HG03025 (cell line): ENCODE results near the gene SERINC5.
"Not testable (repeated sequence)": the region's sequence is repeated elsewhere in the genome, so short reads cannot be mapped to it uniquely, and the experiment has no call there.

Source experiments
- ATAC-seq: cut with Tn5 transposase; IDR thresholded peaks from one replicate; pipeline ENCODE4 v1.9.1; 2021; ENCODE audit warnings: mild to moderate bottlenecking, moderate library complexity; ENCODE audit not compliant: unreplicated experiment, low FRiP score

SERINC5 gene

GRCh38 chr5:80181618-80182211, 74.1 kb downstream of the SERINC5 start:
- no peak for ATAC-seq

GRCh38 chr5:80177236-80177635, 78.6 kb downstream of the SERINC5 start:
- no peak for ATAC-seq

- no peak for ATAC-seq
These were observed 80.5 kb downstream of the SERINC5 start for GRCh38 chr5:80175337-80175736.

GRCh38 chr5:80174790-80175189, 81.1 kb downstream of the SERINC5 start:
- ATAC-seq, result no peak

GRCh38 chr5:80172067-80172695, 83.7 kb downstream of the SERINC5 start:
- ATAC-seq, result no peak

GRCh38 chr5:80170117-80170535, 85.7 kb downstream of the SERINC5 start:
- no peak for ATAC-seq

GRCh38 chr5:80168388-80169028, 87.3 kb downstream of the SERINC5 start:
- ATAC-seq, result no peak

GRCh38 chr5:80165452-80165851, 90.4 kb downstream of the SERINC5 start:
- ATAC-seq, result no peak

GRCh38 chr5:80161165-80161564, 94.7 kb downstream of the SERINC5 start:
- no peak for ATAC-seq

GRCh38 chr5:80160242-80160641, 95.6 kb downstream of the SERINC5 start:
- no peak for ATAC-seq

- no peak for ATAC-seq
These were observed 96.6 kb downstream of the SERINC5 start for GRCh38 chr5:80159133-80159815.

GRCh38 chr5:80156156-80156555, 99.7 kb downstream of the SERINC5 start:
- no peak for ATAC-seq

- no peak for ATAC-seq
These were observed 101.1 kb downstream of the SERINC5 start for GRCh38 chr5:80154749-80155148.

GRCh38 chr5:80154289-80154688, 101.6 kb downstream of the SERINC5 start:
- not testable (repeated sequence) for ATAC-seq

- no peak for ATAC-seq
These were observed 102.2 kb downstream of the SERINC5 start for GRCh38 chr5:80153586-80154126.

GRCh38 chr5:80152778-80153177, 103.1 kb downstream of the SERINC5 start:
- no peak for ATAC-seq

- ATAC-seq, result no peak
These were observed 104.0 kb downstream of the SERINC5 start for GRCh38 chr5:80151890-80152289.

- ATAC-seq, result no peak
These were observed 105.1 kb downstream of the SERINC5 start for GRCh38 chr5:80150731-80151130.

- no peak for ATAC-seq
These were observed 106.7 kb downstream of the SERINC5 start for GRCh38 chr5:80149161-80149609.

GRCh38 chr5:80147119-80147815, 108.6 kb downstream of the SERINC5 start:
- ATAC-seq, result no peak
